SK-N-SH treated with all-trans-retinoic acid at 6 μM for 48 hours (cell line): Measurements from ENCODE around the gene DNHD1.

Source experiments
- ATAC-seq: fragments of 200-7000 bp; cut with Tn5 transposase; 3 replicates; pipeline ENCODE4 v1.9.1; 2020; ENCODE audit warnings: mild to moderate bottlenecking, moderate library complexity
- ARNTL ChIP-seq: fragments of 450-650 bp; formaldehyde crosslinking; IDR thresholded peaks from 2 replicates; pipeline ENCODE4 v1.5.0; 2020; ENCODE audit warnings: low read depth, mild to moderate bottlenecking, moderate library complexity, borderline replicate concordance
- BACH2 ChIP-seq: fragments of 250-450 bp; sonication (Bioruptor Pico); IDR thresholded peaks from 2 replicates; pipeline ENCODE4 v1.9.0; 2021; ENCODE audit warnings: mild to moderate bottlenecking, borderline replicate concordance
- CSDC2 ChIP-seq: fragments of 250-450 bp; sonication (Bioruptor Pico); IDR thresholded peaks from 2 replicates; pipeline ENCODE4 v1.5.0; 2020; ENCODE audit warnings: mild to moderate bottlenecking, moderate library complexity
- ESRRG ChIP-seq: fragments of 250-450 bp; sonication (Bioruptor Pico); IDR thresholded peaks from 2 replicates; pipeline ENCODE4 v1.6.1; 2021; ENCODE audit warnings: mild to moderate bottlenecking
- GLIS3 ChIP-seq: fragments of 250-450 bp; sonication (Bioruptor Pico); IDR thresholded peaks from 2 replicates; pipeline ENCODE4 v1.5.0; 2020; ENCODE audit warnings: mild to moderate bottlenecking, moderate library complexity
- ISL1 ChIP-seq: fragments of 250-450 bp; sonication (Bioruptor Pico); IDR thresholded peaks from 2 replicates; pipeline ENCODE4 v2.1.2; 2022; ENCODE audit warnings: mild to moderate bottlenecking, moderate library complexity
- OSR1 ChIP-seq: fragments of 250-450 bp; sonication (Bioruptor Pico); IDR thresholded peaks from 2 replicates; pipeline ENCODE4 v1.8.0; 2022; ENCODE audit warnings: moderate library complexity, mild to moderate bottlenecking, inconsistent platforms
- PPARA ChIP-seq: fragments of 250-450 bp; sonication (Bioruptor Pico); IDR thresholded peaks from 2 replicates; pipeline ENCODE4 v1.5.0; 2020; ENCODE audit warnings: mild to moderate bottlenecking, borderline replicate concordance
- RARB ChIP-seq: fragments of 250-450 bp; sonication (Bioruptor Pico); IDR thresholded peaks from 2 replicates; pipeline ENCODE4 v1.8.0; 2021; ENCODE audit warnings: mild to moderate bottlenecking, moderate library complexity
- SNAI2 ChIP-seq: fragments of 250-450 bp; sonication (Bioruptor Pico); IDR thresholded peaks from 2 replicates; pipeline ENCODE4 v1.5.0; 2020; ENCODE audit warnings: mild to moderate bottlenecking, moderate library complexity
- TCF4 ChIP-seq: fragments of 250-450 bp; sonication (Bioruptor Pico); IDR thresholded peaks from 2 replicates; pipeline ENCODE4 v1.8.0; 2021; ENCODE audit warnings: mild to moderate bottlenecking, moderate library complexity, borderline replicate concordance
- TOX ChIP-seq: fragments of 250-450 bp; sonication (Bioruptor Pico); IDR thresholded peaks from 2 replicates; pipeline ENCODE4 v1.8.0; 2021; ENCODE audit warnings: mild to moderate bottlenecking, moderate library complexity, borderline replicate concordance
- ZC3H10 ChIP-seq: fragments of 250-450 bp; sonication (Bioruptor Pico); IDR thresholded peaks from 2 replicates; pipeline ENCODE4 v1.5.1; 2021; ENCODE audit warnings: mild to moderate bottlenecking, moderate library complexity
- ZFP3 ChIP-seq: fragments of 250-450 bp; sonication (Bioruptor Pico); IDR thresholded peaks from 2 replicates; pipeline ENCODE4 v1.5.0; 2020; ENCODE audit warnings: mild to moderate bottlenecking, moderate library complexity
- ZFP30 ChIP-seq: fragments of 450-650 bp; formaldehyde crosslinking; IDR thresholded peaks from 2 replicates; pipeline ENCODE4 v1.5.0; 2022; ENCODE audit warnings: mild to moderate bottlenecking, moderate library complexity
- ZNF565 ChIP-seq: fragments of 450-650 bp; formaldehyde crosslinking; conservative IDR thresholded peaks from 2 replicates; pipeline ENCODE4 v1.5.0; 2020; ENCODE audit warnings: low read depth, mild to moderate bottlenecking, moderate library complexity
- ZNF70 ChIP-seq: fragments of 450-650 bp; formaldehyde crosslinking; IDR thresholded peaks from 2 replicates; pipeline ENCODE4 v1.5.0; 2020; ENCODE audit warnings: mild to moderate bottlenecking, moderate library complexity
- ZNF8 ChIP-seq: fragments of 450-650 bp; formaldehyde crosslinking; IDR thresholded peaks from 2 replicates; pipeline ENCODE4 v1.5.0; 2020; ENCODE audit warnings: mild to moderate bottlenecking, moderate library complexity
- TF ChIP-seq, protein P1 (sequence below): fragments of 250-450 bp; sonication (Bioruptor Pico); IDR thresholded peaks from 2 replicates; pipeline ENCODE4 v1.8.0; 2021; ENCODE audit warnings: low read depth, mild to moderate bottlenecking, moderate library complexity, borderline replicate concordance
- TF ChIP-seq, protein P2 (sequence below): fragments of 250-450 bp; sonication (Bioruptor Pico); IDR thresholded peaks from 2 replicates; pipeline ENCODE4 v1.5.1; 2020; ENCODE audit warnings: low read depth, mild to moderate bottlenecking, moderate library complexity
- TF ChIP-seq, protein P3 (sequence below): fragments of 250-450 bp; sonication (Bioruptor Pico); IDR thresholded peaks from 2 replicates; pipeline ENCODE4 v1.5.0; 2020; ENCODE audit warnings: mild to moderate bottlenecking, moderate library complexity
- TF ChIP-seq, protein P4 (sequence below): fragments of 250-450 bp; sonication (Bioruptor Pico); IDR thresholded peaks from 2 replicates; pipeline ENCODE4 v1.5.1; 2021; ENCODE audit warnings: mild to moderate bottlenecking, moderate library complexity
- TF ChIP-seq, protein P5 (sequence below): fragments of 250-450 bp; sonication (Bioruptor Pico); IDR thresholded peaks from 2 replicates; pipeline ENCODE4 v1.8.0; 2020; ENCODE audit warnings: mild to moderate bottlenecking, moderate library complexity, borderline replicate concordance

The DNHD1 gene

DNA sequence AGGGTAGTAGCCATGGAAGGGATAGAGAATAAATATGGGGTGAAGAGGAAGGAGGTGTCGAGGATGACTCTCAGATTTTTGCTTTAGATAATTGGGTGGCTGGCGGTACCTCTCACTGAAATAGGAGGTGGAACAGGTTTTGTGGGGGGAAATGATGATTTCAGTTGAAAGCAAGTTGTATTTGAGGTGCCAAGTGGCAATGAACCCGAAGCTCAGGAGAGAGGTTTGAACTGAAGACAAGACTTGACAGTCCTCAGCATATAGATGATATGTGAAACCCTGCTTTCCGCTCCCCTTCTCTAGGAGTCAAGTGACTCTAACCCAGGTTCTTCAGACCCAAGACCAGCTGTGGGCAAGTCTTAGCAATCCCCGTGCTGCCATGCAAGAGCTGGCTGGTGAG is 72.6 kb downstream of the DNHD1 start:
- no peak for ATAC-seq
- no peak for TF ChIP-seq ISL1 (CRISPR knock-in tag)
- TF ChIP-seq RARB (CRISPR knock-in tag), result no peak
- TF ChIP-seq BACH2 (CRISPR knock-in tag), result no peak
- TF ChIP-seq ZNF70 (CRISPR knock-in tag), result no peak
- TF ChIP-seq GLIS3 (CRISPR knock-in tag), result no peak
- TF ChIP-seq OSR1 (CRISPR knock-in tag), result no peak
- TF ChIP-seq TOX, result no peak
- no peak for TF ChIP-seq ZNF565 (CRISPR knock-in tag)
- no peak for TF ChIP-seq PPARA (CRISPR knock-in tag)
- no peak for TF ChIP-seq SNAI2 (CRISPR knock-in tag)
- no peak for TF ChIP-seq CSDC2
- no peak for TF ChIP-seq ZFP30
- no peak for TF ChIP-seq ZC3H10 (CRISPR knock-in tag)
- no peak for TF ChIP-seq ESRRG
- TF ChIP-seq, protein P1, sequence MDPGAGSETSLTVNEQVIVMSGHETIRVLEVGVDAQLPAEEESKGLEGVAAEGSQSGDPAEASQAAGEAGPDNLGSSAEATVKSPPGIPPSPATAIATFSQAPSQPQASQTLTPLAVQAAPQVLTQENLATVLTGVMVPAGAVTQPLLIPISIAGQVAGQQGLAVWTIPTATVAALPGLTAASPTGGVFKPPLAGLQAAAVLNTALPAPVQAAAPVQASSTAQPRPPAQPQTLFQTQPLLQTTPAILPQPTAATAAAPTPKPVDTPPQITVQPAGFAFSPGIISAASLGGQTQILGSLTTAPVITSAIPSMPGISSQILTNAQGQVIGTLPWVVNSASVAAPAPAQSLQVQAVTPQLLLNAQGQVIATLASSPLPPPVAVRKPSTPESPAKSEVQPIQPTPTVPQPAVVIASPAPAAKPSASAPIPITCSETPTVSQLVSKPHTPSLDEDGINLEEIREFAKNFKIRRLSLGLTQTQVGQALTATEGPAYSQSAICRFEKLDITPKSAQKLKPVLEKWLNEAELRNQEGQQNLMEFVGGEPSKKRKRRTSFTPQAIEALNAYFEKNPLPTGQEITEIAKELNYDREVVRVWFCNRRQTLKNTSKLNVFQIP, result no peak
- TF ChIP-seq, protein P2, sequence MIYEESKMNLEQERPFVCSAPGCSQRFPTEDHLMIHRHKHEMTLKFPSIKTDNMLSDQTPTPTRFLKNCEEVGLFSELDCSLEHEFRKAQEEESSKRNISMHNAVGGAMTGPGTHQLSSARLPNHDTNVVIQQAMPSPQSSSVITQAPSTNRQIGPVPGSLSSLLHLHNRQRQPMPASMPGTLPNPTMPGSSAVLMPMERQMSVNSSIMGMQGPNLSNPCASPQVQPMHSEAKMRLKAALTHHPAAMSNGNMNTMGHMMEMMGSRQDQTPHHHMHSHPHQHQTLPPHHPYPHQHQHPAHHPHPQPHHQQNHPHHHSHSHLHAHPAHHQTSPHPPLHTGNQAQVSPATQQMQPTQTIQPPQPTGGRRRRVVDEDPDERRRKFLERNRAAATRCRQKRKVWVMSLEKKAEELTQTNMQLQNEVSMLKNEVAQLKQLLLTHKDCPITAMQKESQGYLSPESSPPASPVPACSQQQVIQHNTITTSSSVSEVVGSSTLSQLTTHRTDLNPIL, result no peak
- TF ChIP-seq, protein P3, sequence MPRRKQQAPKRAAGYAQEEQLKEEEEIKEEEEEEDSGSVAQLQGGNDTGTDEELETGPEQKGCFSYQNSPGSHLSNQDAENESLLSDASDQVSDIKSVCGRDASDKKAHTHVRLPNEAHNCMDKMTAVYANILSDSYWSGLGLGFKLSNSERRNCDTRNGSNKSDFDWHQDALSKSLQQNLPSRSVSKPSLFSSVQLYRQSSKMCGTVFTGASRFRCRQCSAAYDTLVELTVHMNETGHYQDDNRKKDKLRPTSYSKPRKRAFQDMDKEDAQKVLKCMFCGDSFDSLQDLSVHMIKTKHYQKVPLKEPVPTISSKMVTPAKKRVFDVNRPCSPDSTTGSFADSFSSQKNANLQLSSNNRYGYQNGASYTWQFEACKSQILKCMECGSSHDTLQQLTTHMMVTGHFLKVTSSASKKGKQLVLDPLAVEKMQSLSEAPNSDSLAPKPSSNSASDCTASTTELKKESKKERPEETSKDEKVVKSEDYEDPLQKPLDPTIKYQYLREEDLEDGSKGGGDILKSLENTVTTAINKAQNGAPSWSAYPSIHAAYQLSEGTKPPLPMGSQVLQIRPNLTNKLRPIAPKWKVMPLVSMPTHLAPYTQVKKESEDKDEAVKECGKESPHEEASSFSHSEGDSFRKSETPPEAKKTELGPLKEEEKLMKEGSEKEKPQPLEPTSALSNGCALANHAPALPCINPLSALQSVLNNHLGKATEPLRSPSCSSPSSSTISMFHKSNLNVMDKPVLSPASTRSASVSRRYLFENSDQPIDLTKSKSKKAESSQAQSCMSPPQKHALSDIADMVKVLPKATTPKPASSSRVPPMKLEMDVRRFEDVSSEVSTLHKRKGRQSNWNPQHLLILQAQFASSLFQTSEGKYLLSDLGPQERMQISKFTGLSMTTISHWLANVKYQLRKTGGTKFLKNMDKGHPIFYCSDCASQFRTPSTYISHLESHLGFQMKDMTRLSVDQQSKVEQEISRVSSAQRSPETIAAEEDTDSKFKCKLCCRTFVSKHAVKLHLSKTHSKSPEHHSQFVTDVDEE, result no peak

DNA sequence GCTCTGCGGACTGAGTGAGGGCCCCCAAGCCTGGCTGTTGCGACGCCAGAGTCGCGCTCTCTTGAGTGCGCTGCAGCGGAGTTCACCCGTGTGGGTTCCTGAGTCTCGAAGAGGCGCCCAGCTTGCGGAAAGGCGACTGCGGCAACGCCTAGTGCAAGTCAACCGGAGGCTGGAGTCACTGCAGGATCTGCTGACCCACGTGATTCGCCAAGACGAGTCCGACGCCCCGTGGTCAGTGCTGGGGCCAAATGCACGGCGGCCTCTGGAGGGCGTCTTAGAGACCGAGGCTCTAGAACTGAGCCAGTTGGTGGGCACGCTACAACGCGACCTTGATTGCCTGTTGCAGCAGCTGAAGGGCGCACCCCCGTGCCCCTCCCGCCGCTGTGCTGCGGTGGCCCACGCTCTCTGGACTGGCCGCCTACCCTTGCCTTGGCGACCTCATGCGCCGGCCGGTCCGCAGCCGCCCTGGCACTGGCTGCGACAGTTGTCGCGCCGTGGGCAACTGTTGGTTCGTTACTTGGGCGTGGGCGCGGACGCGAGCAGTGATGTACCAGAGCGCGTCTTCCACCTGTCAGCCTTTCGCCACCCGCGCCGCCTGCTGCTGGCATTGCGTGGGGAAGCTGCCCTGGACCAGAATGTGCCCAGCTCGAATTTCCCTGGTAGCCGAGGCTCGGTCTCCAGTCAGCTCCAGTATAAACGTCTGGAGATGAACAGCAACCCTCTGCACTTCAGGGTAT is 73.8 kb downstream of the DNHD1 start:
- no peak for ATAC-seq
- no peak for TF ChIP-seq TCF4 (CRISPR knock-in tag)
- TF ChIP-seq, protein P3, result no peak
- TF ChIP-seq GLIS3 (CRISPR knock-in tag), result no peak
- no peak for TF ChIP-seq TOX
- TF ChIP-seq, protein P4, sequence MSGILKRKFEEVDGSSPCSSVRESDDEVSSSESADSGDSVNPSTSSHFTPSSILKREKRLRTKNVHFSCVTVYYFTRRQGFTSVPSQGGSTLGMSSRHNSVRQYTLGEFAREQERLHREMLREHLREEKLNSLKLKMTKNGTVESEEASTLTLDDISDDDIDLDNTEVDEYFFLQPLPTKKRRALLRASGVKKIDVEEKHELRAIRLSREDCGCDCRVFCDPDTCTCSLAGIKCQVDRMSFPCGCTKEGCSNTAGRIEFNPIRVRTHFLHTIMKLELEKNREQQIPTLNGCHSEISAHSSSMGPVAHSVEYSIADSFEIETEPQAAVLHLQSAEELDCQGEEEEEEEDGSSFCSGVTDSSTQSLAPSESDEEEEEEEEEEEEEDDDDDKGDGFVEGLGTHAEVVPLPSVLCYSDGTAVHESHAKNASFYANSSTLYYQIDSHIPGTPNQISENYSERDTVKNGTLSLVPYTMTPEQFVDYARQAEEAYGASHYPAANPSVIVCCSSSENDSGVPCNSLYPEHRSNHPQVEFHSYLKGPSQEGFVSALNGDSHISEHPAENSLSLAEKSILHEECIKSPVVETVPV (CRISPR knock-in tag), result no peak
- TF ChIP-seq ZFP3 (CRISPR knock-in tag), result no peak
- TF ChIP-seq, all 23 proteins: peak for 0

DNA sequence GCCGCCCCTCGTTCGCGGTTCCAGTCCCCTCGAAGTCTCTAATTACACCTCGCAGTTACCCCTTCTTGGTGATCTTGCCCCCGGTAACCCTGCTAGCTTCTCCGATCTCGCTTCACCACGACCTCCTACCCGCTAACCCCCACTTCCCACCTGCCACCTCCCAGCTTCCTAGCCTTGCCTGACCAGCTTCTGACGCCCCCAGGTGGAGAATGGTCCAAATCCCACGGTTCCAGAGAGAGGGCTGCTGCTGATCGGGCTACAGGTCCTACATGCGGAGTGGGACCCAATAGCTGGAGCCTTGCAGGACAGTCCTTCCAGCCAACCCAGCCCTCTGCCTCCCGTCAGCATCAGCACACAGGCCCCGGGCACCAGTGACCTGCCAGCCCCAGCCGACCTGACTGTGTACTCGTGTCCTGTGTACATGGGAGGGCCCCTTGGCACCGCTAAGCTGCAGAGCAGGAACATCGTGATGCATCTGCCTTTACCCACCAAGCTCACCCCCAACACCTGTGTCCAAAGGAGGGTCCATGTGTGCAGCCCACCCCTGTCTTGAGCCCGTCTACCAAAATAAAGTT is 74.4 kb downstream of the DNHD1 start:
- ATAC-seq, result no peak
- TF ChIP-seq ZC3H10 (CRISPR knock-in tag) (no peak), ZNF8 (CRISPR knock-in tag) (no peak), ZNF70 (CRISPR knock-in tag) (no peak), ARNTL (CRISPR knock-in tag) (no peak), ZFP30 (no peak), TOX (no peak), SNAI2 (CRISPR knock-in tag) (no peak)
- TF ChIP-seq, protein P4 (CRISPR knock-in tag), result no peak
- TF ChIP-seq, protein P5, sequence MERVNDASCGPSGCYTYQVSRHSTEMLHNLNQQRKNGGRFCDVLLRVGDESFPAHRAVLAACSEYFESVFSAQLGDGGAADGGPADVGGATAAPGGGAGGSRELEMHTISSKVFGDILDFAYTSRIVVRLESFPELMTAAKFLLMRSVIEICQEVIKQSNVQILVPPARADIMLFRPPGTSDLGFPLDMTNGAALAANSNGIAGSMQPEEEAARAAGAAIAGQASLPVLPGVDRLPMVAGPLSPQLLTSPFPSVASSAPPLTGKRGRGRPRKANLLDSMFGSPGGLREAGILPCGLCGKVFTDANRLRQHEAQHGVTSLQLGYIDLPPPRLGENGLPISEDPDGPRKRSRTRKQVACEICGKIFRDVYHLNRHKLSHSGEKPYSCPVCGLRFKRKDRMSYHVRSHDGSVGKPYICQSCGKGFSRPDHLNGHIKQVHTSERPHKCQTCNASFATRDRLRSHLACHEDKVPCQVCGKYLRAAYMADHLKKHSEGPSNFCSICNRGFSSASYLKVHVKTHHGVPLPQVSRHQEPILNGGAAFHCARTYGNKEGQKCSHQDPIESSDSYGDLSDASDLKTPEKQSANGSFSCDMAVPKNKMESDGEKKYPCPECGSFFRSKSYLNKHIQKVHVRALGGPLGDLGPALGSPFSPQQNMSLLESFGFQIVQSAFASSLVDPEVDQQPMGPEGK (CRISPR knock-in tag), result no peak
